NB4 (cell line): ENCODE data around the gene ZFP1.
A peak's percentile ranks its signal among the peaks of the same experiment; 100 is the strongest.

ENCODE experiments used
- DNase-seq: peaks from one replicate; pipeline ENCODE4 v3.0.0; 2010; ENCODE audit warnings: low read depth
- H3K4me3 ChIP-seq: one replicate; pipeline ENCODE4 v1.5.1; 2011; ENCODE audit warnings: mild to moderate bottlenecking, low read depth, low read length, moderate library complexity
- MYC ChIP-seq: IDR thresholded peaks from 2 replicates; pipeline ENCODE4 v1.6.1; 2011; ENCODE audit warnings: low read depth, low read length
- POLR2A ChIP-seq: IDR thresholded peaks from 2 replicates; pipeline ENCODE4 v1.6.1; 2011; ENCODE audit warnings: mild to moderate bottlenecking; ENCODE audit not compliant: insufficient read length; ENCODE audit errors: extremely low read depth
- TF ChIP-seq, protein P1 (sequence below): IDR thresholded peaks from 2 replicates; pipeline ENCODE4 v1.6.1; 2011; ENCODE audit warnings: low read depth, low read length
- TF ChIP-seq, protein P2 (sequence below): IDR thresholded peaks from one replicate; pipeline ENCODE4 v1.5.1; 2012; ENCODE audit warnings: low read depth, low read length

ZFP1 gene

GRCh38 chr16:75148311-75149195, at the start of gene ZFP1:
Gene ZFP1, plus strand, starts transcription at chr16:75148524. Its CDS starts 4,428 bp downstream, at chr16:75152952.
- H3K4me3 ChIP-seq = peak within 1 kb of the TSS; percentile 85
- TF ChIP-seq, protein P1, sequence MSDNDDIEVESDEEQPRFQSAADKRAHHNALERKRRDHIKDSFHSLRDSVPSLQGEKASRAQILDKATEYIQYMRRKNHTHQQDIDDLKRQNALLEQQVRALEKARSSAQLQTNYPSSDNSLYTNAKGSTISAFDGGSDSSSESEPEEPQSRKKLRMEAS = peak; percentile 73
- TF ChIP-seq MYC (no peak; the same call in 1 of the 2 replicates), POLR2A (peak; percentile 64)
- TF ChIP-seq, protein P2, sequence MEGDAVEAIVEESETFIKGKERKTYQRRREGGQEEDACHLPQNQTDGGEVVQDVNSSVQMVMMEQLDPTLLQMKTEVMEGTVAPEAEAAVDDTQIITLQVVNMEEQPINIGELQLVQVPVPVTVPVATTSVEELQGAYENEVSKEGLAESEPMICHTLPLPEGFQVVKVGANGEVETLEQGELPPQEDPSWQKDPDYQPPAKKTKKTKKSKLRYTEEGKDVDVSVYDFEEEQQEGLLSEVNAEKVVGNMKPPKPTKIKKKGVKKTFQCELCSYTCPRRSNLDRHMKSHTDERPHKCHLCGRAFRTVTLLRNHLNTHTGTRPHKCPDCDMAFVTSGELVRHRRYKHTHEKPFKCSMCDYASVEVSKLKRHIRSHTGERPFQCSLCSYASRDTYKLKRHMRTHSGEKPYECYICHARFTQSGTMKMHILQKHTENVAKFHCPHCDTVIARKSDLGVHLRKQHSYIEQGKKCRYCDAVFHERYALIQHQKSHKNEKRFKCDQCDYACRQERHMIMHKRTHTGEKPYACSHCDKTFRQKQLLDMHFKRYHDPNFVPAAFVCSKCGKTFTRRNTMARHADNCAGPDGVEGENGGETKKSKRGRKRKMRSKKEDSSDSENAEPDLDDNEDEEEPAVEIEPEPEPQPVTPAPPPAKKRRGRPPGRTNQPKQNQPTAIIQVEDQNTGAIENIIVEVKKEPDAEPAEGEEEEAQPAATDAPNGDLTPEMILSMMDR = no peak
- DNase-seq = peak; percentile 95

- no peak for TF ChIP-seq MYC
- no peak for TF ChIP-seq POLR2A
- TF ChIP-seq, protein P2 = no peak
- H3K4me3 ChIP-seq = no peak overlapping the region
- DNase-seq = no peak
These were observed 49.2 kb upstream of the ZFP1 start for GRCh38 chr16:75099075-75099667.

GRCh38 chr16:75099738-75100602, 48.4 kb upstream of the ZFP1 start:
- TF ChIP-seq, protein P1 = peak; percentile 58
- TF ChIP-seq, protein P2 = no peak
- peak; percentile 61 for TF ChIP-seq MYC
- no peak for TF ChIP-seq POLR2A
- no peak overlapping the region for H3K4me3 ChIP-seq
- peak; percentile 97 for DNase-seq

DNA sequence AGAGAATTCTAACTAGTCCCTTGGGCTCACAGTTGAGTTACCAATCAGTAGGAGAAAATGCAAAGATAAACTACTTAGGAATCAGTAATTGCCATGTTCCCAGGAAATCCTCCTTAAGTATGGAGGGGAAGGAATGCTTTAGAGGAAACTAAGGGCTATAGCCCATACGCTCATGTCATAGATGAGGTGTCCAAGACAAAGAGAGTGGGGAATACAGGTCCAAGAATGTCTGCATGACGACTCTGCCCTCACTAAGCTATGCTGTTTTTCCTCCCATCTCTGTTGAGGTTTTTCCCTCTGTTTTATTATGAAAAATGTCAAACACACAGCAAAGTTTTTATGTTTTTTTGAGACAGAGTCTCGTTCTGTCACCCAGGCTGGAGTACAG, 47.7 kb upstream of the ZFP1 start:
- peak; percentile 10 for DNase-seq
- no peak overlapping the region for H3K4me3 ChIP-seq
- TF ChIP-seq, protein P2 = no peak
- TF ChIP-seq, protein P1 = no peak
- TF ChIP-seq POLR2A (no peak), MYC (no peak)

GRCh38 chr16:75101635-75102034, 46.7 kb upstream of the ZFP1 start:
- TF ChIP-seq MYC (no peak), POLR2A (no peak)
- TF ChIP-seq, protein P2 = no peak
- TF ChIP-seq, protein P1 = no peak
- H3K4me3 ChIP-seq = no peak overlapping the region
- peak; percentile 11 for DNase-seq
